ENCODE data around the gene FAM174C.

DNA sequence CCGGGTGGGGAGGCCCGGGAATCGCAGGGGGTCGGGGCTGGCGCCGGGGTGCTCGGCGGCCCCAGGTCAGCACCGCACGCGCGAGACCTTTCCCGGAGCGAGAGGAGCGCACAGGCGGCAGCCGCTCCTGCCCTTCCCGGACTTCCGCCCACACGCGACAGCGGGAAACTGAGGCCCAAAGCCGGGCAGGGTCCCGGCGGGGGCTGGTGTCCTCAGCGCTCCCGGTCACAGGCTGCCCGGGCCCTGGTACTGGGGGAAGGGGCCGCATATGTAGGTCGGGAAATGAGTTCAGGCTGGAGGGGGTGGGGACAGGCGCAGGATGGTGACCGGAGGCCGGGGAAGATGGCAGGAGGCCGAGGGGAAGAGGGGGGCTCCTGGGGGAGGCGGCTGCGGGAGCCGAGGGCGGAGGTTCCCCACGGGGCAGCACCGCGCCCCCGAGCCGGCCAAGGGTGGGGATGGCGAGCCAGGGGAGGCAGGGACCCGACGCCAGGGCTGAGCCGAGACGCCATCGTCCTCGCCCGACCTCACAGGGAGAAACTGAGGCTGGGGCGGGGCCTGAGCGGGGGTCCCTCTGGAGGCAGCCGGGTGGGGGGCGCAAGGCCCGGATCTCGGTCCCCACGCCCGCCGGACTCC is 38.2 kb upstream of the FAM174C start:
- TF ChIP-seq POLR2A (IDR thresholded peaks at IDR 0.05) (no peak), CTCF (IDR thresholded peaks at IDR 0.05) (no peak)
